OCI-LY3 (cell line): ENCODE results near the gene CIAO1.

ENCODE experiments used
- CTCF ChIP-seq: fragments of 200-600, 300-600 bp; sonication (generic); IDR thresholded peaks from 2 replicates; pipeline ENCODE4 v1.5.1; 2014; ENCODE audit warnings: antibody characterized with exemption, low read length, low read depth
- EZH2phosphoT487 ChIP-seq: fragments of 200-600 bp; shearing (Covaris generic); IDR thresholded peaks from 2 replicates; pipeline ENCODE4 v1.6.1; 2018; ENCODE audit warnings: antibody characterized with exemption, mixed run types, low read depth

- TF ChIP-seq CTCF (peak; percentile 48), EZH2phosphoT487 (no peak)
Observed at GRCh38 chr2:96233880-96234316, 32.1 kb upstream of the CIAO1 start.
